Renal cortex interstitium (tissue), 11 donors: ENCODE data around the gene PRDM2. TPM values are rescaled to one million over a fixed set of nuclear protein-coding genes. Genes with fewer than 3 reads are reported as not detected.

Source experiments
- DNase-seq, 11 donors: peaks; one replicate each; pipeline ENCODE4 v3.0.0-alpha.2; 2013; ENCODE audit warnings: low read depth in 9 of 11, low spot score in 4 of 11; ENCODE audit errors: extremely low read depth in 1 of 11
- polyA plus RNA-seq, 3 donors: library from polyadenylated mRNA; unstranded; fragments of 120-200 nt; gene quantifications; one replicate each; pipeline ENCODE4 v1.2.1, GENCODE V29; 2013; ENCODE audit not compliant: insufficient read length in 3 of 3

PRDM2 gene
- polyA plus RNA-seq, 3 donors: 36.5 to 39.5 (median 36.9) TPM

GRCh38 chr1:13779930-13780329, 79.9 kb downstream of the PRDM2 start:
- no peak for DNase-seq

GRCh38 chr1:13780780-13781179, 80.8 kb downstream of the PRDM2 start:
- DNase-seq: no peak

GRCh38 chr1:13781228-13781627, 81.2 kb downstream of the PRDM2 start:
- no peak for DNase-seq

GRCh38 chr1:13781907-13782633, 82.1 kb downstream of the PRDM2 start:
- no peak for DNase-seq

- DNase-seq: no peak
Observed at GRCh38 chr1:13782634-13783360, 82.8 kb downstream of the PRDM2 start.

GRCh38 chr1:13783551-13783950, 83.6 kb downstream of the PRDM2 start:
- DNase-seq: no peak

- no peak for DNase-seq
Observed at GRCh38 chr1:13784971-13785370, 85.0 kb downstream of the PRDM2 start.

GRCh38 chr1:13786541-13786940, 86.6 kb downstream of the PRDM2 start:
- no peak for DNase-seq

- DNase-seq: no peak
Observed at GRCh38 chr1:13788795-13789194, 88.8 kb downstream of the PRDM2 start.

GRCh38 chr1:13790290-13791030, 90.5 kb downstream of the PRDM2 start:
- DNase-seq: no peak

- DNase-seq: no peak
Observed at GRCh38 chr1:13792419-13792818, 92.4 kb downstream of the PRDM2 start.

GRCh38 chr1:13793088-13793730, 93.2 kb downstream of the PRDM2 start:
- DNase-seq: no peak

- no peak for DNase-seq
Observed at GRCh38 chr1:13794231-13795187, 94.5 kb downstream of the PRDM2 start.

- DNase-seq: no peak
Observed at GRCh38 chr1:13797397-13797796, 97.4 kb downstream of the PRDM2 start.

GRCh38 chr1:13798120-13798519, 98.1 kb downstream of the PRDM2 start:
- no peak for DNase-seq

GRCh38 chr1:13799502-13800283, 99.7 kb downstream of the PRDM2 start:
- DNase-seq: no peak

- DNase-seq: no peak
Observed at GRCh38 chr1:13801232-13801631, 101.2 kb downstream of the PRDM2 start.
